Skeletal muscle cell (primary cell): ENCODE data around the gene CCNI2.

Experiments
- DNase-seq: peaks from one replicate; pipeline ENCODE4 v3.0.0-alpha.2; 2010; ENCODE audit warnings: low read depth
- H3K4me3 ChIP-seq: 2 replicates; pipeline ENCODE4 v1.5.1; 2011; ENCODE audit warnings: low read depth, mild to moderate bottlenecking, control low read depth, low read length, moderate library complexity

The CCNI2 gene, protein sequence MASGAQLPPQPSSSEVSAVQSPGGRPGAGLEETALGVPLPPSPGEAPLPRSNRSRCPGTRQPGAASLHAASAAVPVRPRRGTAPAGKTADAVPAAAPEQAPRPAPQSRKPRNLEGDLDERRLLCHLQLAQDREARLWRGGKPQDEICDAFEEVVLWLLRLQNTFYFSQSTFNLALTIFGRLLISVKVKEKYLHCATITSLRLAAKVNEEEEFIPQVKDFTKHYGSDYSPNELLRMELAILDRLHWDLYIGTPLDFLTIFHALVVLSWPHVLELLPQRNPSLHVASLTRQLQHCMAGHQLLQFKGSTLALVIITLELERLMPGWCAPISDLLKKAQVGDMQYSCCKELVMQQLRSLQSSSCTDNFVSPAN

DNA sequence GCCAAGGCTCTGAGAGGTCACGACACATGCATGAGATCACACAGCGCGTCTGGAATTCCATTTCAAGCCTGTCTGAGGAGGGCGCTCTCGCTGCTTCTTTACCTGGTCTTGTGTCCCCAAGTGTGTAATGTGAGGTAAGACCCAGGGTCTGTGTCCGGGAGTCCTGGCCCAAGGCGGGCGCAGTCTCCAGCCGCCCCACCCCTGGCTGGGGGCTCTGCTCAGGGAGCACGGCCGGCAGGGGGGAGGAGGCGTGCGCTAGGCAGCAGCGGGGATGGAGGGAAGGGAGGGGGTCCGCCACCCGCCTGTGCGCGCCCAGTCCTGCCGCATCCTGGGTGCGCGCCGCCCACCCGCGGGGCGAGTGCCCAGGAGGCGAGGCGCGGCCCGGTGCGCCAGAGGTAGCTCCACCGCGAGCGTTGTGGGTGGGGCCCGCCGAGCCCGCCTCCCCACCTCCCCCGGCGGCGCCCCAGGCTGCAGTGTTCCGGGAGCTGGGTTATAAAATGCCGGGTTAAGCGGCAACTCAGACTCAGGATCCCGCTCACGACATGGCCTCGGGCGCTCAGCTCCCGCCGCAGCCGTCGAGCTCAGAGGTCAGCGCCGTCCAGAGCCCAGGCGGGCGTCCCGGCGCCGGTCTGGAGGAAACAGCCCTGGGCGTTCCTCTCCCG is at the start of gene CCNI2:
Gene CCNI2 (plus strand): TSS at position 473 of the 662 bp plus-strand sequence. CDS start 70 bp downstream, at position 543.
- DNase-seq: no peak

DNA sequence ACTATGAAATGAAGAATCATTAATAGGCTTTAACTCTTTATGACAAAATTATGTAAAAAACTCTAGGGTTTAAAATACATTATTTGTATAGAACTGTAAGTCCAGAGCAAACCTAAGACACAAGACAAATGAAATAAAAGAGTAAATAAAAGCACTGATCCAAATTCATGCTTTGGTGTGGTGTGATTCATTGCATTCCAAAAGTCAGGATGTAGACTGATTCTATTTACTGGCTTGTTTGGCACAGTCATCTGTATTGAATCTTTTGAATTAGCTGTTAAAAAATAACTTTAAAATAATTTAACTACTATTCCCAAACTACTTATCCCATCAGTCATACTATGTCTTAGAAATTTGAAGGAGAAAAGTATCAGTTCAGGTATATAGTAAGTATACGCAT is 42.4 kb upstream of the CCNI2 start:
- DNase-seq: no peak
- no peak overlapping the region for H3K4me3 ChIP-seq

More for the DNA sequence above, at the start of gene CCNI2:
- H3K4me3 ChIP-seq: peak within 1 kb of the TSS; percentile 35

- no peak for DNase-seq
- no peak overlapping the region for H3K4me3 ChIP-seq
Measured at GRCh38 chr5:132708645-132709044, 38.6 kb upstream of the CCNI2 start.

GRCh38 chr5:132714456-132715307 is 32.5 kb upstream of the CCNI2 start:
- H3K4me3 ChIP-seq: no peak overlapping the region
- DNase-seq: no peak

GRCh38 chr5:132718544-132719312 is 28.5 kb upstream of the CCNI2 start:
- no peak overlapping the region for H3K4me3 ChIP-seq
- no peak for DNase-seq

GRCh38 chr5:132725745-132726144 is 21.5 kb upstream of the CCNI2 start:
- no peak for DNase-seq
- no peak overlapping the region for H3K4me3 ChIP-seq

DNA sequence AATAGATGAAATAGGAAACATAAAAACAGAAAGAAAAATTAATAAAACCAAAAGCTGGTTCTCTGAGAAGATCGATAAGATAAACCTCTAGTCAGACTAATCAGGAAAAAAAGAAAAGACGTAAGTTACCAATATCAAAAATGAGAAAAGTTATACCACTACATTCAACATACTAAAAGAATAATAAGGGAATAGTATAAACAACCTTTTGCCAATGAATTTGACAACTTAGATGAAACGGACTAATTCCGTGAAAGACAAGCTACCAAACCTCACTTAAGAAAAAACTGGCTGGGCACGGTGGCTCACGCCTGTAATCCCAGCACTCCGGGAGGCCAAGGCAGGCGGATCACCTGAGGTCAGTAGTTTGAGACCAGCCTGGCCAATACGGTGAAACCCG is 17.3 kb upstream of the CCNI2 start:
- DNase-seq: no peak
- H3K4me3 ChIP-seq: no peak overlapping the region

GRCh38 chr5:132733499-132734148 is 13.6 kb upstream of the CCNI2 start:
- no peak overlapping the region for H3K4me3 ChIP-seq
- no peak for DNase-seq

DNA sequence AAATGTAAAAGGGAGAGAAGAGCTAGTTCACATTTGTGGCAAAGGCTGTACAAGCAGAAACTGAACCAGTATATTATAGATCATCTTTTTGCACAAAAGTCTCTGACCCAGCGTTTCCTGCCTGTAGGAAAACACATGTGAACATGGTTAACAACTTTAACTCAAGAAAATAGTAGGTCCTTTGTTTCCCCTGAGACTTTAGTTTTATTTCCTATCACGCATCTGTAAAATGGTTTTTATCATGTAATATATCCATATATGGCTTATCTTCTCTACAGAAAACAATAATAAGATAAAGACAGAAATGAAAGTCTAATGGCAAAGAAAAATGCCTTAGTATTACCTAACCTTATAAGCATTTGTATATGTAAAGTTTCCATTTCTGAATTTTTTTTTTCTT is 12.5 kb upstream of the CCNI2 start:
- no peak overlapping the region for H3K4me3 ChIP-seq
- no peak for DNase-seq

DNA sequence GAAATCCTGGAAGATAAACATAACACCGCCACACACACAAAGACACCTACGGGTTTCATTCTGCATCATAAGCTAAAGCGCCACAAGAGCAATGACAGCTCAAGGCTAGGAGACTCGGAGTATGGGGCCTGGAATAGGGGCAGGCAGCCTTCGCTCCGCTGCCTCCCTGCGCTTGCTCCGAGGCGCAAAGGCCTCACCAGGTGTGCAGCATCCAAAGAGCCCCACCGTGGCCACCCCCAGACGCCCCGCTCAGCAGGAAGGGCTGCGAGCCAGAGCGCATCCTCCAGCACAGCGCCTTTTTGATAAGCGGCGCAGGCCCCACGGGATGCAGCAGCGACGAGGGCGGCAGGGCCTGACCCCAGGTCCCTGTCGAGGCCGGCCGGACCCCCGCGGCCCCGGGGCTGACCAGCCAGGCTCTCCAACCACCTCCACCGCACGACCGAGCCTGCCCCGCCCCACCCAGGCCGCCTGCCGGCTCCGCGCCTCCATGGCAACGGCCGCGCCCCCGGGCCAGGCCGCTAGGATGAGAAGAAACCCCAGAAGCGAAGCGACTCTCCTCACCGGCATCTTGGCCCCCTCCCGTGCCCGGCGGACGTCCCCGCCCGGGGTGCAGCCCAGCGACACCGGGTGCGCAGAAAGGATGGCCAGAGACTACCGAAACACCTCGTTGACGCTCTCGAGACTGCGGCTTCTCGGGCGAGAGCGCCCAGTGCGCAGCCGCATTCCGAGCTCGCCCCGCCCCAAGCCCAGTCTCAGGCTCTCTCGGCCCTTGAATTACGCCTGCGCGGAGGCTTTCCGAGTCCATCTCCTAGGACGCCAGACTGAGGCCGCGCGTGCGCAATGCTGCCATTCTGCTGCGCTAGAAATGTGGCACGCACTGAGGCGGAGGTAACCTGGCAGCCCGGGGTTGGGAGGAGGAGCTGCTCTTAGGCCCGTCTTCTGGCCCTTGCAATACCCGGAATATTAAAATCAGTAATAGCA is 10.1 kb upstream of the CCNI2 start, which contains the start of gene KIF3A:
Gene KIF3A (minus strand): TSS at position 694 of the 981 bp plus-strand sequence. CDS start 127 bp downstream, at position 567.
- DNase-seq: peak; percentile 70
- H3K4me3 ChIP-seq: peak within 1 kb of the TSS; percentile 91

DNA sequence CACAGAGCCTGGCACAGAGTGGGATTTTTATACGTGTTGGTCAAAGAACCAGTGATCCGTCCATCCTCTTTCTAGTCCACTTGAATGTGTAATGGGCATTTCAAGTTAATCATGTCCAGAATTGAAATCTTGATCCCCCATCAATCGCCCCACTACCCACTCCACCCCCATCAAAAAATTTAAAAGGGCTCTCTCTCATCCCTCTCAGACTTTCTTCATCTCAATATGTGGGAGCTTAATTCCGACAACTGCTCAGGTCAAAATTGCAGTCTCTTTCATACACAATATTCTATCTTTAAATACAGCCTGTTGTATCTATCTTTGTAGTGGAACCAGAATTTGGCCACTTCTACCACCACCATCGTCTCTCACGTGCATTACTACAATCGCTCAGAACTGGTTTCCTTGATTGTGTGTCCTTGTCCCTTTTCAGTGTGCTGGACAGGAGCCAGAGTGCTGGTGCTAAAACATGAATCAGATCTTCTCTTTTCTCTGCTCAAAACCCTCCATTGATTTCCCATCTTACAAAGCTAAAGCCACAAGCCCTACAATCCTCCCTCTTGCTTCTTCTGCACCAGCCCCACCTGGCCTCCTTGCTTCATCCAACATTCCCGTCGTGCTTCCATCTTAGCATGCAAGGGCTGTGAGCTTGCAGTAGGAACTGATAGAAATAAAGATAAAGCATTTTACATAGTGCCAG is 9.1 kb upstream of the CCNI2 start:
- DNase-seq: no peak
- H3K4me3 ChIP-seq: peak overlapping the region; percentile 91

DNA sequence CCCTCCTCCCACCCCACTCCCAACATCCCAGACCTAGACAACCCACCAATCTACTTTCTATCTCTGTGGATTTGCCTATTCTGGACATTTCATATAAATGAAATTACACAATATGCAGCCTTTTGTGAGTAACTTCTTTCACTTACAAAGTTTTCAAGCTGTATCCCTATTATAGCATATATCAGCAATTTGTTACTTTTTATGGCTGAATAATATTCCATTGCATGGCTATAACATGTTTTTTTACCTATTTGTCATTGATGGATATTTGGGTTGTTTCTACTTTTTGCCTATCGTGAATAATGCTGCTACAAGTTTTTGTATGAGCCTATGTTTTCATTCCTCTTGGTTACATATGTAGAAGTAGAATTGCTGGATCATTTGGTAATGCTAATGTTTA is 8.0 kb upstream of the CCNI2 start:
- no peak overlapping the region for H3K4me3 ChIP-seq
- no peak for DNase-seq

- no peak overlapping the region for H3K4me3 ChIP-seq
- DNase-seq: no peak
Measured at GRCh38 chr5:132742158-132742557, 5.1 kb upstream of the CCNI2 start.

DNA sequence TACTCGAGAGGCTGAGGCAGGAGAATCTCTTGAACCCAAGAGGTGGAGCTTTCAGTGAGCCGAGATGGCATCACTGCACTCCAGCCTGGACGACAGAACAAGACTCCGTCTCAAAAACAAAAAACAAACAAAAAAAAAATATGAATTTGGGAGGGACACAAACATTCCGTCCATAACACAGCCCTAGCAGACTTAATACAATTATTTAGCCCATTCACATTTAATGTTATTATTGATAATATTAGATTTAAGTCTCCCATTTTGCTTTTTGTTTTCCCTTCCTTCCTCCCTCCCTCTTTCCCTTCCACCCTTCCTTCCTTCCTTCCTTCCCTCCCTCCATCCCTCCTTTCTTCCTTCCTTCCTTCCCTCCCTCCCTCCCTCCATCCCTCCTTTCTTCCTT is 4.6 kb upstream of the CCNI2 start:
- no peak overlapping the region for H3K4me3 ChIP-seq
- no peak for DNase-seq

DNA sequence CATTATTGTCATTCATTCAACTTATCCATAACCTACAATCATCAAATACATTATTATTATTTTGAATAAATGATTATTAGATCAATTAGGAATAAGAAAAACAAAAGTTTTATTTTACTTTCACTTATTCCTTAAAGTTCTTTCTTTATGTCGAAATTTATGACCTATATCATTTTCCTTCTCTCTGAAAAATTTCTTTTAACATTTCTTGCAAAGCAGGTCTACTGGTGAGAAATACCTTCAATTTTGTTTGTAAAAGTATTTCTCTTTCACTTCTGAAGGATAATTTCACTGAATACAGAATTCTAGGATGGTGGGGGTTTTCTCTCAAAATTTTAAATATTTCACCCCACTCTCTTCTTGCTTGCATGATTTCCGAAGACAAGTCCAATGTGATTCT is 2.6 kb upstream of the CCNI2 start:
- no peak overlapping the region for H3K4me3 ChIP-seq
- DNase-seq: no peak

DNA sequence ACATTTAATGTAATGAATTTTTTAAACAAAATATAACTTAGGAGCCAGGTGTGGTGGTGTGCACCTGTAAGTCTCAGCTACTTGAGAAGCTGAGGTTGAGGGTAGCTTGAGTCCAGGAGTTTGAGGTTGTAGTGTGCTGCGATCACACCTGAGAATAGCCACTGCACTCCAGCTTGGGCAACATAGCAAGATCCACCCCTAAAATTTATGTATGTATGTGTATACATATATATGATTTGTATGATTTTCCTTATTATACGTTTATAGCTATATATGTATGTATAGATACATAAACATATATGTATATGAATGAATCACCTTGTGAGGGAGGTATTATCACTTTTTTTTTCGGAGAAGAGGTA is 653 bp upstream of the CCNI2 start:
- H3K4me3 ChIP-seq: peak overlapping the region; percentile 35
- DNase-seq: no peak
